SK-N-SH (cell line): ENCODE data around the gene DBH. TPM values are rescaled to one million over a fixed set of nuclear protein-coding genes. Genes with fewer than 3 reads are reported as not detected.
A peak's percentile ranks its signal among the peaks of the same experiment; 100 is the strongest.

Experiments used
- CTCF ChIA-PET: fragments of 300-600, 350-600 bp; formaldehyde crosslinking; extraction: SDS; loops from one replicate; lab custom pipeline; 2021; lab: Yijun Ruan, JAX
- POLR2A ChIA-PET: fragments of 350-600 bp; sonication (Branson Sonifier 250); formaldehyde crosslinking; extraction: SDS; loops from one replicate; lab custom pipeline; 2020; ENCODE audit warnings: antibody characterized with exemption, inconsistent platforms; lab: Yijun Ruan, JAX
- DNase-seq: peaks from one replicate; pipeline ENCODE4 v3.0.0; 2012
- H2AFZ ChIP-seq: fragments of 200-600 bp; sonication (generic); 2 replicates; pipeline ENCODE4 v1.8.1; 2016; ENCODE audit warnings: antibody characterized with exemption, mild to moderate bottlenecking, low read depth
- H3F3A ChIP-seq: fragments of 200-600 bp; sonication (generic); replicated peaks from 2 replicates; pipeline ENCODE3; 2016; ENCODE audit warnings: antibody characterized with exemption, mild to moderate bottlenecking; ENCODE audit not compliant: insufficient read depth
- H3K27ac ChIP-seq, 2 experiments: fragments of 200-500 bp in 1 of 2; fragments of 200-600 bp in 1 of 2; sonication (Bioruptor generic) in 1 of 2; sonication (generic), shearing (Covaris generic) in 1 of 2; 2 replicates each; pipeline versions ENCODE4 v1.5.1 to v1.6.1; 2014 to 2016; ENCODE audit warnings: low read depth in 2 of 2, inconsistent platforms in 1 of 2, low read length in 1 of 2, mild to moderate bottlenecking in 1 of 2, mixed read lengths in 1 of 2
- H3K27me3 ChIP-seq: fragments of 200-600 bp; sonication (generic), shearing (Covaris generic); 2 replicates; pipeline ENCODE4 v1.6.1; 2016; ENCODE audit warnings: mixed run types; ENCODE audit not compliant: insufficient read depth
- H3K36me3 ChIP-seq, 2 experiments: fragments of 200-500 bp in 1 of 2; fragments of 200-600 bp in 1 of 2; sonication (Bioruptor generic) in 1 of 2; sonication (generic) in 1 of 2; replicated peaks in 1 of 2; 2 replicates each; pipeline versions ENCODE3 to v1.5.1; 2014 to 2016; ENCODE audit warnings: low read length in 1 of 2, mild to moderate bottlenecking in 1 of 2; ENCODE audit not compliant: insufficient read depth in 2 of 2, control insufficient read depth in 1 of 2
- H3K4me1 ChIP-seq, 2 experiments: fragments of 200-500 bp in 1 of 2; fragments of 200-600 bp in 1 of 2; sonication (Bioruptor generic) in 1 of 2; sonication (generic), shearing (Covaris generic) in 1 of 2; 2 replicates each; pipeline versions ENCODE4 v1.5.1 to v1.6.1; 2014 to 2016; ENCODE audit warnings: low read depth in 1 of 2, low read length in 1 of 2, mixed run types in 1 of 2; ENCODE audit not compliant: insufficient read depth in 2 of 2, control insufficient read depth in 1 of 2
- H3K4me2 ChIP-seq: fragments of 200-600 bp; sonication (generic), shearing (Covaris generic); 2 replicates; pipeline ENCODE4 v1.6.1; 2017; ENCODE audit warnings: mixed run types
- H3K4me3 ChIP-seq, 2 experiments: fragments of 200-500 bp in 1 of 2; fragments of 200-600 bp in 1 of 2; sonication (Bioruptor generic) in 1 of 2; sonication (generic), shearing (Covaris generic) in 1 of 2; 2 replicates each; pipeline versions ENCODE4 v1.5.1 to v1.8.1; 2014 to 2016; ENCODE audit warnings: low read depth in 2 of 2, inconsistent platforms in 1 of 2, low read length in 1 of 2, mild to moderate bottlenecking in 1 of 2, mixed read lengths in 1 of 2, moderate library complexity in 1 of 2
- H3K79me2 ChIP-seq: fragments of 200-600 bp; sonication (generic); 2 replicates; pipeline ENCODE4 v1.8.1; 2017; ENCODE audit warnings: mild to moderate bottlenecking; ENCODE audit not compliant: insufficient read depth
- H3K9ac ChIP-seq: fragments of 200-600 bp; sonication (generic); 2 replicates; pipeline ENCODE4 v1.6.1; 2017; ENCODE audit warnings: mixed run types
- H3K9me2 ChIP-seq: fragments of 200-600 bp; sonication (generic); 2 replicates; pipeline ENCODE4 v1.6.1; 2017; ENCODE audit warnings: mixed run types
- H3K9me3 ChIP-seq: fragments of 200-600 bp; sonication (generic); 2 replicates; pipeline ENCODE4 v1.6.1; 2017; ENCODE audit warnings: mixed run types, mild to moderate bottlenecking, moderate library complexity
- H4K20me1 ChIP-seq: fragments of 200-600 bp; sonication (generic); 2 replicates; pipeline ENCODE4 v1.6.1; 2017; ENCODE audit warnings: mild to moderate bottlenecking, mixed run types; ENCODE audit not compliant: insufficient read depth
- CHD2 ChIP-seq: fragments of 150-350 bp; IDR thresholded peaks from 2 replicates; pipeline ENCODE4 v1.6.1; 2018; ENCODE audit warnings: low read length; ENCODE audit not compliant: partially characterized antibody
- CTCF ChIP-seq: fragments of 200-600 bp; sonication (generic); IDR thresholded peaks from 2 replicates; pipeline ENCODE4 v1.6.1; 2017; ENCODE audit warnings: antibody characterized with exemption, mild to moderate bottlenecking, moderate library complexity
- ELF1 ChIP-seq: IDR thresholded peaks from 2 replicates; pipeline ENCODE4 v1.4.0; 2012
- EZH2phosphoT487 ChIP-seq: fragments of 200-600 bp; sonication (generic); IDR thresholded peaks from 2 replicates; pipeline ENCODE4 v1.6.1; 2017; ENCODE audit warnings: low read depth, mixed run types, mild to moderate bottlenecking, antibody characterized with exemption, moderate library complexity, borderline replicate concordance
- FOSL2 ChIP-seq: IDR thresholded peaks from 2 replicates; pipeline ENCODE4 v1.4.0; 2012; ENCODE audit warnings: low read depth, mild to moderate bottlenecking, moderate library complexity, borderline replicate concordance
- FOXM1 ChIP-seq: IDR thresholded peaks from 2 replicates; pipeline ENCODE4 v1.4.0; 2012; ENCODE audit warnings: low read depth, mild to moderate bottlenecking
- GABPA ChIP-seq: IDR thresholded peaks from 2 replicates; pipeline ENCODE4 v1.4.0; 2012; ENCODE audit warnings: low read depth, mild to moderate bottlenecking
- MXI1 ChIP-seq: IDR thresholded peaks from 2 replicates; pipeline ENCODE4 v1.6.1; 2012; ENCODE audit warnings: mild to moderate bottlenecking, low read depth, low read length, improper control_type of control experiment
- NRF1 ChIP-seq: IDR thresholded peaks from 2 replicates; pipeline ENCODE4 v1.6.1; 2012; ENCODE audit warnings: low read depth, mild to moderate bottlenecking, low read length
- PBX3 ChIP-seq: IDR thresholded peaks from 2 replicates; pipeline ENCODE4; 2012
- RAD21 ChIP-seq: IDR thresholded peaks from 2 replicates; pipeline ENCODE4 v1.6.1; 2012; ENCODE audit warnings: mild to moderate bottlenecking, low read length
- SIN3A ChIP-seq: IDR thresholded peaks from 2 replicates; pipeline ENCODE4 v1.6.1; 2012; ENCODE audit warnings: low read depth, mild to moderate bottlenecking, low read length, moderate library complexity, borderline replicate concordance
- SMC3 ChIP-seq: IDR thresholded peaks from 2 replicates; pipeline ENCODE4 v1.6.1; 2012; ENCODE audit warnings: low read depth, low read length, improper control_type of control experiment
- WGBS: methylation state at CpG from one replicate; pipeline ENCODE4 v1.1.6; 2017; ENCODE audit warnings: low lambda C conversion rate; 5-methylcytosine and 5-hydroxymethylcytosine counted together
- polyA plus RNA-seq, 3 experiments: library from polyadenylated mRNA; depleted of rRNA; stranded (reverse); fragments of >200 nt; gene quantifications; 2 replicates each; pipeline ENCODE4 v1.2.3, GENCODE V29; 2012
- TF ChIP-seq, protein P1 (sequence below): fragments of 150-350 bp; IDR thresholded peaks from 2 replicates; pipeline ENCODE4 v1.6.1; 2016; ENCODE audit warnings: mild to moderate bottlenecking, low read depth, low read length
- TF ChIP-seq, protein P2 (sequence below): IDR thresholded peaks from 2 replicates; pipeline ENCODE4 v1.6.1; 2012; ENCODE audit warnings: mild to moderate bottlenecking, low read depth, low read length, moderate library complexity
- TF ChIP-seq, protein P3 (sequence below): IDR thresholded peaks from 2 replicates; pipeline ENCODE4 v1.4.0; 2012; ENCODE audit warnings: low read depth, borderline replicate concordance

Gene DBH
- polyA plus RNA-seq, 1 of the 3 experiments (the other 2 are of a cell fraction) = 0.92 TPM

DNA sequence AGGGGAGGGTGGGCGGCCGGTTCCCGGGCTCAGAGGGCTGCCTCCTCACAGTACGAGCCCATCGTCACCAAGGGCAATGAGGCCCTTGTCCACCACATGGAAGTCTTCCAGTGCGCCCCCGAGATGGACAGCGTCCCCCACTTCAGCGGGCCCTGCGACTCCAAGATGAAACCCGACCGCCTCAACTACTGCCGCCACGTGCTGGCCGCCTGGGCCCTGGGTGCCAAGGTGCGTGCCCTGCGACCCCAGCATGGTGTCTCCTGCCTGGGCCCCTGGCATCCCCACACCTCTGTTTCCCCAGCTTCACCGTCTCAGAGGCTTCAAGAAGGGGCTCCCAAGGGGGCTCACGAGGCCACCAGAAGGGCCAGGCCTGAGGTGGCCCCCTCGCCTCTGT, 7.2 kb downstream of the DBH start:
- TF ChIP-seq EZH2phosphoT487 (no peak), SIN3A (no peak), MXI1 (no peak), FOXM1 (no peak), FOSL2 (no peak)
- CTCF ChIA-PET = interaction anchor here (1.6 kb wide), 1 partner anchor 73 kb away, joined by 3 read pairs; no protein-coding TSS in a partner anchor

GRCh38 chr9:133643978-133644760, 8.0 kb downstream of the DBH start:
- H3F3A ChIP-seq = no peaks in the 10 kb centered on the region
- no peaks in the 10 kb centered on the region for H3K9me2 ChIP-seq
- no peak overlapping the region; a peak in 1 of 4 replicates for H3K4me3 ChIP-seq
- WGBS = 62% methylated on average over 17 of the region's 23 CpGs
- H4K20me1 ChIP-seq = no peaks in the 10 kb centered on the region
- H3K27ac ChIP-seq = peak overlapping the region in 1 of 2 experiments; percentile 36; a peak in 1 of 4 replicates
- H3K27me3 ChIP-seq = peaks cover 30% of the 10 kb centered on the region; the same call in 1 of the 2 replicates
- H3K9ac ChIP-seq = no peak overlapping the region
- ChIA-PET CTCF (interaction anchor here (0.8 to 1.6 kb wide), 2 partner anchors 9 to 72 kb away, joined by 3 read pairs; no protein-coding TSS in a partner anchor), POLR2A (interaction anchor here (0.6 to 16.4 kb wide), 7 partner anchors 8 to 71 kb away, joined by 3 to 261 read pairs (median 5); partner anchors contain the start of genes DBH and FAM163B)
- H3K79me2 ChIP-seq = no peaks in the 10 kb centered on the region
- H3K4me1 ChIP-seq = peaks cover 0 to 76% of the 10 kb centered on the region in 2 experiments; a peak in 1 of 4 replicates
- no peak overlapping the region for H2AFZ ChIP-seq
- H3K9me3 ChIP-seq = no peaks in the 10 kb centered on the region
- no peak overlapping the region for H3K4me2 ChIP-seq
- H3K36me3 ChIP-seq = peaks cover 0 to 9% of the 10 kb centered on the region in 2 experiments
- DNase-seq = no peak
- TF ChIP-seq, protein P1, sequence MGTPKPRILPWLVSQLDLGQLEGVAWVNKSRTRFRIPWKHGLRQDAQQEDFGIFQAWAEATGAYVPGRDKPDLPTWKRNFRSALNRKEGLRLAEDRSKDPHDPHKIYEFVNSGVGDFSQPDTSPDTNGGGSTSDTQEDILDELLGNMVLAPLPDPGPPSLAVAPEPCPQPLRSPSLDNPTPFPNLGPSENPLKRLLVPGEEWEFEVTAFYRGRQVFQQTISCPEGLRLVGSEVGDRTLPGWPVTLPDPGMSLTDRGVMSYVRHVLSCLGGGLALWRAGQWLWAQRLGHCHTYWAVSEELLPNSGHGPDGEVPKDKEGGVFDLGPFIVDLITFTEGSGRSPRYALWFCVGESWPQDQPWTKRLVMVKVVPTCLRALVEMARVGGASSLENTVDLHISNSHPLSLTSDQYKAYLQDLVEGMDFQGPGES = no peak
- TF ChIP-seq PBX3 (no peak), NRF1 (no peak), MXI1 (no peak), SIN3A (no peak), RAD21 (no peak), GABPA (no peak), CTCF (no peak), SMC3 (no peak), CHD2 (no peak), FOSL2 (no peak), ELF1 (no peak)
- TF ChIP-seq, protein P2, sequence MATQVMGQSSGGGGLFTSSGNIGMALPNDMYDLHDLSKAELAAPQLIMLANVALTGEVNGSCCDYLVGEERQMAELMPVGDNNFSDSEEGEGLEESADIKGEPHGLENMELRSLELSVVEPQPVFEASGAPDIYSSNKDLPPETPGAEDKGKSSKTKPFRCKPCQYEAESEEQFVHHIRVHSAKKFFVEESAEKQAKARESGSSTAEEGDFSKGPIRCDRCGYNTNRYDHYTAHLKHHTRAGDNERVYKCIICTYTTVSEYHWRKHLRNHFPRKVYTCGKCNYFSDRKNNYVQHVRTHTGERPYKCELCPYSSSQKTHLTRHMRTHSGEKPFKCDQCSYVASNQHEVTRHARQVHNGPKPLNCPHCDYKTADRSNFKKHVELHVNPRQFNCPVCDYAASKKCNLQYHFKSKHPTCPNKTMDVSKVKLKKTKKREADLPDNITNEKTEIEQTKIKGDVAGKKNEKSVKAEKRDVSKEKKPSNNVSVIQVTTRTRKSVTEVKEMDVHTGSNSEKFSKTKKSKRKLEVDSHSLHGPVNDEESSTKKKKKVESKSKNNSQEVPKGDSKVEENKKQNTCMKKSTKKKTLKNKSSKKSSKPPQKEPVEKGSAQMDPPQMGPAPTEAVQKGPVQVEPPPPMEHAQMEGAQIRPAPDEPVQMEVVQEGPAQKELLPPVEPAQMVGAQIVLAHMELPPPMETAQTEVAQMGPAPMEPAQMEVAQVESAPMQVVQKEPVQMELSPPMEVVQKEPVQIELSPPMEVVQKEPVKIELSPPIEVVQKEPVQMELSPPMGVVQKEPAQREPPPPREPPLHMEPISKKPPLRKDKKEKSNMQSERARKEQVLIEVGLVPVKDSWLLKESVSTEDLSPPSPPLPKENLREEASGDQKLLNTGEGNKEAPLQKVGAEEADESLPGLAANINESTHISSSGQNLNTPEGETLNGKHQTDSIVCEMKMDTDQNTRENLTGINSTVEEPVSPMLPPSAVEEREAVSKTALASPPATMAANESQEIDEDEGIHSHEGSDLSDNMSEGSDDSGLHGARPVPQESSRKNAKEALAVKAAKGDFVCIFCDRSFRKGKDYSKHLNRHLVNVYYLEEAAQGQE = no peak
- TF ChIP-seq, protein P3, sequence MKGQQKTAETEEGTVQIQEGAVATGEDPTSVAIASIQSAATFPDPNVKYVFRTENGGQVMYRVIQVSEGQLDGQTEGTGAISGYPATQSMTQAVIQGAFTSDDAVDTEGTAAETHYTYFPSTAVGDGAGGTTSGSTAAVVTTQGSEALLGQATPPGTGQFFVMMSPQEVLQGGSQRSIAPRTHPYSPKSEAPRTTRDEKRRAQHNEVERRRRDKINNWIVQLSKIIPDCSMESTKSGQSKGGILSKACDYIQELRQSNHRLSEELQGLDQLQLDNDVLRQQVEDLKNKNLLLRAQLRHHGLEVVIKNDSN = no peak

More for the DNA sequence above, 7.2 kb downstream of the DBH start:
- Histone ChIP-seq H3K4me2 (no peak overlapping the region), H3K79me2 (no peaks in the 10 kb centered on the region), H3K9ac (no peak overlapping the region), H3F3A (no peaks in the 10 kb centered on the region), H3K4me1 (peaks cover 0 to 78% of the 10 kb centered on the region in 2 experiments; a peak in 1 of 4 replicates), H3K9me2 (no peaks in the 10 kb centered on the region), H3K27me3 (peaks cover 32% of the 10 kb centered on the region; the same call in 1 of the 2 replicates), H3K9me3 (no peaks in the 10 kb centered on the region), H3K36me3 (peaks cover 0 to 6% of the 10 kb centered on the region in 2 experiments), H4K20me1 (no peaks in the 10 kb centered on the region), H3K4me3 (no peak overlapping the region; a peak in 1 of 4 replicates), H3K27ac (peak overlapping the region in 1 of 2 experiments; percentile 16; a peak in 1 of 4 replicates), H2AFZ (no peak overlapping the region)
- DNase-seq = no peak
- POLR2A ChIA-PET = interaction anchor here (1.1 to 16.4 kb wide), 5 partner anchors 18 to 114 kb away, joined by 3 to 261 read pairs (median 4); partner anchors contain the start of gene FAM163B
- 71% methylated on average over 12 of the region's 20 CpGs for WGBS
